ENCODE data around the gene SERGEF. TPM values are rescaled to one million over a fixed set of nuclear protein-coding genes. Genes with fewer than 3 reads are reported as not detected.
A peak's percentile ranks its signal among the peaks of the same experiment; 100 is the strongest.

Gene SERGEF
- total RNA-seq, 1 experiment from 2014 or later = 19.0 TPM

- DNase-seq = no peak
- Histone ChIP-seq H3K9me3 (no peaks in the 10 kb centered on the region), H3K4me3 (no peak overlapping the region), H3K27me3 (no peaks in the 10 kb centered on the region), H3K36me3 (no peaks in the 10 kb centered on the region)
Measured at GRCh38 chr11:17865765-17866428, 146.9 kb downstream of the SERGEF start.

- no peak for DNase-seq
- no peaks in the 10 kb centered on the region; the same call in 1 of the 2 replicates for H3K9me3 ChIP-seq
- no peaks in the 10 kb centered on the region for H3K27me3 ChIP-seq
- no peaks in the 10 kb centered on the region for H3K36me3 ChIP-seq
- H3K4me3 ChIP-seq = no peak overlapping the region
Measured at GRCh38 chr11:17864478-17864941, 148.3 kb downstream of the SERGEF start.

GRCh38 chr11:17861036-17861755 lies 151.7 kb downstream of the SERGEF start:
- H3K27me3 ChIP-seq = no peaks in the 10 kb centered on the region
- H3K9me3 ChIP-seq = no peaks in the 10 kb centered on the region; the same call in 1 of the 2 replicates
- DNase-seq = no peak
- no peak overlapping the region for H3K4me3 ChIP-seq
- H3K36me3 ChIP-seq = no peaks in the 10 kb centered on the region

- no peaks in the 10 kb centered on the region for H3K27me3 ChIP-seq
- H3K36me3 ChIP-seq = no peaks in the 10 kb centered on the region
- no peak for DNase-seq
- H3K4me3 ChIP-seq = no peak overlapping the region
- no peaks in the 10 kb centered on the region; the same call in 1 of the 2 replicates for H3K9me3 ChIP-seq
Measured at GRCh38 chr11:17859552-17859951, 153.3 kb downstream of the SERGEF start.

- no peak for DNase-seq
- Histone ChIP-seq H3K9me3 (no peaks in the 10 kb centered on the region; the same call in 1 of the 2 replicates), H3K4me3 (no peak overlapping the region), H3K27me3 (no peaks in the 10 kb centered on the region), H3K36me3 (no peaks in the 10 kb centered on the region)
Measured at GRCh38 chr11:17855531-17856290, 157.1 kb downstream of the SERGEF start.

GRCh38 chr11:17853280-17853679 lies 159.6 kb downstream of the SERGEF start:
- no peak overlapping the region for H3K4me3 ChIP-seq
- no peak for DNase-seq
- H3K36me3 ChIP-seq = no peaks in the 10 kb centered on the region
- H3K9me3 ChIP-seq = no peaks in the 10 kb centered on the region
- H3K27me3 ChIP-seq = no peaks in the 10 kb centered on the region

GRCh38 chr11:17852246-17852645 lies 160.6 kb downstream of the SERGEF start:
- no peak for DNase-seq
- H3K36me3 ChIP-seq = no peaks in the 10 kb centered on the region
- H3K4me3 ChIP-seq = no peak overlapping the region
- H3K9me3 ChIP-seq = no peaks in the 10 kb centered on the region
- no peaks in the 10 kb centered on the region for H3K27me3 ChIP-seq

- Histone ChIP-seq H3K9me3 (no peaks in the 10 kb centered on the region), H3K36me3 (no peaks in the 10 kb centered on the region), H3K27me3 (no peaks in the 10 kb centered on the region), H3K4me3 (no peak overlapping the region)
- DNase-seq = no peak
Measured at GRCh38 chr11:17851697-17852096, 161.2 kb downstream of the SERGEF start.

- H3K9me3 ChIP-seq = no peaks in the 10 kb centered on the region
- H3K36me3 ChIP-seq = no peaks in the 10 kb centered on the region
- no peaks in the 10 kb centered on the region for H3K27me3 ChIP-seq
- H3K4me3 ChIP-seq = no peak overlapping the region
- no peak for DNase-seq
Measured at GRCh38 chr11:17850336-17850735, 162.5 kb downstream of the SERGEF start.

GRCh38 chr11:17848715-17849114 lies 164.1 kb downstream of the SERGEF start:
- Histone ChIP-seq H3K9me3 (no peaks in the 10 kb centered on the region), H3K36me3 (no peaks in the 10 kb centered on the region), H3K27me3 (no peaks in the 10 kb centered on the region), H3K4me3 (no peak overlapping the region)
- no peak for DNase-seq

GRCh38 chr11:17846852-17847453 lies 165.9 kb downstream of the SERGEF start:
- Histone ChIP-seq H3K27me3 (no peaks in the 10 kb centered on the region), H3K36me3 (no peaks in the 10 kb centered on the region), H3K9me3 (no peaks in the 10 kb centered on the region), H3K4me3 (no peak overlapping the region)
- DNase-seq = no peak

- H3K27me3 ChIP-seq = no peaks in the 10 kb centered on the region
- H3K4me3 ChIP-seq = no peak overlapping the region
- DNase-seq = peak; percentile 19
- no peaks in the 10 kb centered on the region for H3K9me3 ChIP-seq
- H3K36me3 ChIP-seq = no peaks in the 10 kb centered on the region
Measured at GRCh38 chr11:17845431-17845881, 167.4 kb downstream of the SERGEF start.

GRCh38 chr11:17840101-17840548 lies 172.7 kb downstream of the SERGEF start:
- Histone ChIP-seq H3K4me3 (no peak overlapping the region), H3K9me3 (no peaks in the 10 kb centered on the region)
- DNase-seq = peak; percentile 48

GRCh38 chr11:17839450-17839849 lies 173.4 kb downstream of the SERGEF start:
- no peak for DNase-seq
- Histone ChIP-seq H3K9me3 (no peaks in the 10 kb centered on the region), H3K36me3 (no peaks in the 10 kb centered on the region), H3K27me3 (no peaks in the 10 kb centered on the region), H3K4me3 (no peak overlapping the region)

More at GRCh38 chr11:17840101-17840548, 172.7 kb downstream of the SERGEF start:
- no peaks in the 10 kb centered on the region for H3K36me3 ChIP-seq
- no peaks in the 10 kb centered on the region for H3K27me3 ChIP-seq

- H3K36me3 ChIP-seq = no peaks in the 10 kb centered on the region
- no peak overlapping the region for H3K4me3 ChIP-seq
- H3K27me3 ChIP-seq = no peaks in the 10 kb centered on the region
- no peak for DNase-seq
- no peaks in the 10 kb centered on the region for H3K9me3 ChIP-seq
Measured at GRCh38 chr11:17838102-17838501, 174.7 kb downstream of the SERGEF start.

- no peak for DNase-seq
- Histone ChIP-seq H3K9me3 (no peaks in the 10 kb centered on the region), H3K27me3 (no peaks in the 10 kb centered on the region), H3K4me3 (no peak overlapping the region), H3K36me3 (no peaks in the 10 kb centered on the region)
Measured at GRCh38 chr11:17831883-17832282, 181.0 kb downstream of the SERGEF start.

- no peak for DNase-seq
- Histone ChIP-seq H3K36me3 (no peaks in the 10 kb centered on the region), H3K4me3 (no peak overlapping the region), H3K27me3 (no peaks in the 10 kb centered on the region), H3K9me3 (no peaks in the 10 kb centered on the region)
Measured at GRCh38 chr11:17831228-17831627, 181.6 kb downstream of the SERGEF start.
